Measurements from ENCODE around the gene PDIA2.
"Not testable (repeated sequence)": the region's sequence is repeated elsewhere in the genome, so short reads cannot be mapped to it uniquely, and the experiment has no call there.

PDIA2 gene

DNA sequence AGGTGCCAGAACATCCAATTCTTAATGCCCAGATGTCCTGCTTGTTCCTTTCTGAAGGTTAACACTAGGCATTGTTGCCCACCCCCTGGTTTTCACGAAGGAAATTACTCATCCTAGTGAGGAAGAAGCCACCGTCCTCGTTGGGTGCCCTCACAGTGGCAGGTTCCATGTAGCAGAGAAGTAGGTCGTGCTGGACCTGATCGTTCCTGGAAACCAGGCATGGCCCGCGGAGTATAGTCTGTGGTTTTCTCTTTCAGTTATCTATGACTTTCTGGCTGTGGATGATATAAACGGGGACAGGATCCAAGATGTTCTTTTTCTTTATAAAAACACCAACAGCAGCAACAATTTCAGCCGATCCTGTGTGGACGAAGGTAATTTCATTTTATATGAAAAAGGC lies 23.7 kb upstream of the PDIA2 start:
- no peak for TF ChIP-seq POLR2A (IDR thresholded peaks at IDR 0.05; ENCODE audit: low read depth, low read length)
- DNase-seq (ENCODE audit: insufficient read length, low spot score) (no peak), FAIRE-seq (no peak)

- TF ChIP-seq POLR2A (IDR thresholded peaks at IDR 0.05; ENCODE audit: low read depth, low read length) = no peak
- DNase-seq (ENCODE audit: insufficient read length, low spot score) (no peak), FAIRE-seq (no peak)
These were observed 23.1 kb upstream of the PDIA2 start for GRCh38 chr16:259814-260253.

- TF ChIP-seq POLR2A (IDR thresholded peaks at IDR 0.05; ENCODE audit: low read depth, low read length) = no peak
- DNase-seq (ENCODE audit: insufficient read length, low spot score) (no peak), FAIRE-seq (no peak)
These were observed 22.6 kb upstream of the PDIA2 start for GRCh38 chr16:260326-260725.

- no peak for FAIRE-seq
These were observed 21.8 kb upstream of the PDIA2 start for GRCh38 chr16:261031-261691.

GRCh38 chr16:262121-262745 lies 20.7 kb upstream of the PDIA2 start:
- DNase-seq (ENCODE audit: insufficient read length, low spot score) (no peak), FAIRE-seq (no peak)
- no peak for TF ChIP-seq POLR2A (IDR thresholded peaks at IDR 0.05; ENCODE audit: low read depth, low read length)

More at GRCh38 chr16:261031-261691, 21.8 kb upstream of the PDIA2 start:
- TF ChIP-seq POLR2A (IDR thresholded peaks at IDR 0.05; ENCODE audit: low read depth, low read length) = no peak
- DNase-seq (ENCODE audit: insufficient read length, low spot score) = no peak

- FAIRE-seq (no peak), DNase-seq (ENCODE audit: insufficient read length, low spot score) (no peak)
- no peak for TF ChIP-seq POLR2A (IDR thresholded peaks at IDR 0.05; ENCODE audit: low read depth, low read length)
These were observed 19.7 kb upstream of the PDIA2 start for GRCh38 chr16:263182-263774.

DNA sequence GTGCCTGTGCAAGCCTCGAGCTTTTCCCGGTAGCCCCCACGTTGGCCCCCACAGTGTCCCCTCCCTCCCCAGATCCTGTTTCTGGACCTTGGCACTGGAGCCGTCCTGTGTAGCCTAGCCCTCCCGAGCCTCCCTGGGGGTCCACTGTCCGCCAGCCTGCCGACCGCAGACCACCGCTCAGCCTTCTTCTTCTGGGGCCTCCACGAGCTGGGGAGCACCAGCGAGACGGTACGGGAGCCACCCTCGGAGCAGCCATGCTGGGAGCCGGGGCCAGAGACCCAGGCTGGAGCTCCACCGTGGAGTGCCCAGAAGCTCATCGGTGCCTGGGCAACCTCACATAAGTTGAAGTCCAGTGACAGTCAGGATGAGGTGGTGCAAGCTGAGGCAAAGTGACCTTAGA lies 19.0 kb upstream of the PDIA2 start:
- TF ChIP-seq POLR2A (IDR thresholded peaks at IDR 0.05; ENCODE audit: low read depth, low read length) = no peak
- DNase-seq (ENCODE audit: insufficient read length, low spot score) (no peak), FAIRE-seq (no peak)

DNA sequence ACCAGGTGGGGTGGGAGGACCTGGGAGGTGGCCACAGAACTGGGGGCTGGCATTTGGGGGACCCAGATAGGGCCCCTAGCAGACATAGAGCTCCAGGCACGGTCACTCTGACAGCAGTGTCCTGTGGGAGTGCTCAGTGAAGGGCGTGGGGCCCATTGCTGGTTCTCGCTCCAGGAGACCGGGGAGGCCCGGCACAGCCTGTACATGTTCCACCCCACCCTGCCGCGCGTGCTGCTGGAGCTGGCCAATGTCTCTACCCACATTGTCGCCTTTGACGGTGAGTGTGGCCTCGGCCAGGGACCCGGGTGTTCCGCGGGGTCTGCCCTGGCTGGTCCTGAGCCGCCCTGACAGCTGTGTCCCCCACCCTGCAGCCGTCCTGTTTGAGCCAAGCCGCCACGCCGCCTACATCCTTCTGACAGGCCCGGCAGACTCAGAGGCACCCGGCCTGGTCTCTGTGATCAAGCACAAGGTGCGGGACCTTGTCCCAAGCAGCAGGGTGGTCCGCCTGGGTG lies 18.5 kb upstream of the PDIA2 start:
- no peak for TF ChIP-seq POLR2A (IDR thresholded peaks at IDR 0.05; ENCODE audit: low read depth, low read length)
- DNase-seq (ENCODE audit: insufficient read length, low spot score) (no peak), FAIRE-seq (no peak)

GRCh38 chr16:265002-265529 lies 17.9 kb upstream of the PDIA2 start:
- DNase-seq (ENCODE audit: insufficient read length, low spot score) (no peak), FAIRE-seq (no peak)
- TF ChIP-seq POLR2A (IDR thresholded peaks at IDR 0.05; ENCODE audit: low read depth, low read length) = no peak

- no peak for FAIRE-seq
- no peak for TF ChIP-seq POLR2A (IDR thresholded peaks at IDR 0.05; ENCODE audit: low read depth, low read length)
- DNase-seq (ENCODE audit: insufficient read length, low spot score) = no peak
These were observed 17.3 kb upstream of the PDIA2 start for GRCh38 chr16:265711-266110.

DNA sequence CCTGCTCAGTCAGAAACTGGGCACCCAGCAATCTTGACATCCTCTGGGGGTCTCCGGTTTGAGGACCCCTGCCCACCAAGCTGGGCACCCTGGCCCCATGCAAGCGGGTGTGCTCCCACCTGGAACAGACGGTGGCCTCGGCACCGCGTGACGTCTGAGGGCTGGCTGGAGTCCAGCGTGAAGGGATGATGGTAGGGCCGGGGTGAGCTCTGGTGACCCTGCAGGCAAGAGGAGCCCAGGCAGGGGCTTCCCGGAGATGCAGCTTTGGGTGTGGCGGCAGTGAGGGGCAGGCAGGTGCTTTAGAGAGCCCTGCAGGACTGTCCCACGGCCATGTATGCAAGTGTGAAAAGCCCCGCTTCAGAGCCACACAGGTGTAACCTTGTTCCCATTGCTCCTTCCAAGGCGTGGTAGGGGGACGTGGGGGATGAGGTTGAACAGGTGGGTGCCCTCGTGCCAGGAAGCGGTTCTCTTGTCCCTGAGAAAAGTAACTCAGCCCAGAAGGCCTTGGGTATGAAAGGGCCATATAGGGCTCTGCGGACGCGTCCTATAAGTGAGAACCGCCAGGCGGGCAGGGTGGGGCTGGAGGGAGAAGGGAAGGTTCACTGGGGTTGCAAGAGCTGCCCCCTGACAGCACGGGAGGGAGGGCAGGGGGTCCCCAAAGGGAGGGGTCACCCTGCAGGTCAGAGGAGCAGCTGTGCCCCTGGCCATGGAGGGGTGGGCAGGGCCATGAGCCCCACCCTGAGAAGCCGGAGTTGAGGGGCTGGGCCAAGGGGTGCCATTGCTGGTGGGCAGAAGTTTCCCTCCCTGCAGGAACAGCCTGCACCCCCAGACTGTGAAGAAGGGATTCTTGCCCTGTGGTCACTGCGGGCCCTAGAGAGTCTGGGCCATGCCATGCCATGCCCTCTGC lies 16.5 kb upstream of the PDIA2 start:
- DNase-seq (ENCODE audit: insufficient read length, low spot score) = no peak
- FAIRE-seq = no peak
- TF ChIP-seq POLR2A (IDR thresholded peaks at IDR 0.05; ENCODE audit: low read depth, low read length) = no peak

- not testable (repeated sequence) for DNase-seq (ENCODE audit: insufficient read length, low spot score); FAIRE-seq
These were observed 15.4 kb upstream of the PDIA2 start for GRCh38 chr16:267562-267961.

DNA sequence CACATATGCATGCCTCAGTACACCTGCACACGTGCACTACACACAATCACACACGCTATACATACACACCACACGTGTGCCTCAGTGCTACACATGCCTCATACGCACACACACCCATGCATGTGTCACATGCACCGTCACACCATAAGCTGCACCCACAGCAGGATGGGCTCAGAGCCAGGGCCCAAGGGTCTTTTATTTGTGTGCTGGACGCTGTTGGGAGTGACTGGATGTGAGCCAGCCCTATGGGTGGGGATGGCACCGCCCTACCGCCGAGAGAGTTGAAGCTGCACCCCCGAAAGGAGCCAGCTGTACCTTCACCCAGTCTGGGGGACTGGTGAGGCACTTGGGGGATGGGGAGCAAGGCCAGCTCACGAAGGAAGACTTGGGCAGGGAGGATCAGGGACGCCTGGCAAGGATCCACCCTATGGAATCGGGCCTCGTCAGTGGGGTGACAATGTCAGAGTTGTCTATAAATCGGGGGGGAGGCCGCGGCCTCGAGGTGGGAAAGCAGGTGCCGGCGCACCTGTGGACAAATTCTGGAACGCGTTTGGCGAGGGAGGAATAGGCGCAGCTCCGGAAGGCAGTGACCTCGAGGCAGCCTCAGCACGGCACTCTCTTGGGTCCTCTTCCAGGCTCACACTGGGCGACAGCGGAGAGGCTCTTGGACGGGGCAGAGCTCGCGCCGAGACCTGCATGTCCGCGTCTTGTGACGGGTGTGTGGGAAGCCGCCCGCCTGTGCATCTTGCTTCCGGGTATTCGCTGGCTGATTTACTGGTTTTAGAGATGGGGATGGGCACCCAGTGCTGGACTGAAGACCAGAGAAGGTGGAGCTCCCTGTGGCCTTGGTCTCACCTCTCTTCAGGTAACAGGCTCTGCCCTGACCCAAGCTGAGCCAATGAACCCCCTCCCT lies 14.6 kb upstream of the PDIA2 start:
- TF ChIP-seq POLR2A (IDR thresholded peaks at IDR 0.05; ENCODE audit: low read depth, low read length) = no peak
- DNase-seq (ENCODE audit: insufficient read length, low spot score) (no peak), FAIRE-seq (no peak)

Measured in H54 (cell line).